HCT116 (cell line): ENCODE results near the gene NEUROD2. TPM values are rescaled to one million over a fixed set of nuclear protein-coding genes. Genes with fewer than 3 reads are reported as not detected.

Experiments
- ATAC-seq: fragments of 200-7000 bp; cut with Tn5 transposase; 2 replicates; pipeline ENCODE4 v1.9.1; 2020; ENCODE audit warnings: mild to moderate bottlenecking, moderate library complexity
- BruUV-seq: library from RNA; stranded (reverse); fragments of 400-500 nt; replicated peaks from 2 replicates; lab custom pipeline; 2021; lab: Mats Ljungman, UMichigan
- CTCF ChIA-PET: fragments of 300-600 bp; sonication (Branson Sonifier 250); formaldehyde crosslinking; loops from one replicate; lab custom pipeline; 2021; ENCODE audit warnings: antibody characterized with exemption; lab: Charles Lee
- POLR2A ChIA-PET: fragments of 300-600, 350-600 bp; sonication (Branson Sonifier 250); formaldehyde crosslinking; loops from one replicate; lab custom pipeline; 2021; ENCODE audit warnings: antibody characterized with exemption; lab: Charles Lee
- RAD21 ChIA-PET, 2 experiments: fragments of 300-600 bp; sonication (Branson Sonifier 250); formaldehyde crosslinking; loops; one replicate each; lab custom pipeline; 2023; ENCODE audit warnings: low total read pairs in 2 of 2; ENCODE audit not compliant: uncharacterized antibody in 2 of 2, unreplicated experiment in 2 of 2, low non-redundant PET in 1 of 2; lab: Charles Lee
- DNase-seq: peaks from one replicate; pipeline ENCODE4 v3.0.0-alpha.2; 2010; ENCODE audit warnings: low read depth, low spot score
- H2AFZ ChIP-seq: fragments of 200-600 bp; shearing (Covaris generic), sonication (generic); 2 replicates; pipeline ENCODE4 v1.6.1; 2017; ENCODE audit warnings: low read depth, mixed run types, mixed read lengths, antibody characterized with exemption, low read length; ENCODE audit not compliant: poor library complexity, severe bottlenecking
- H3K27ac ChIP-seq: 2 replicates; pipeline ENCODE4 v1.5.1; 2012; ENCODE audit warnings: low read depth, low read length
- H3K27me3 ChIP-seq: fragments of 200-600 bp; sonication (generic); 2 replicates; pipeline ENCODE4 v1.6.1; 2016; ENCODE audit warnings: mixed run types, low read length, mixed read lengths; ENCODE audit not compliant: insufficient read depth
- H3K36me3 ChIP-seq, 2 experiments: fragments of 200-500 bp in 1 of 2; fragments of 200-600 bp in 1 of 2; sonication (Bioruptor generic) in 1 of 2; sonication (generic) in 1 of 2; 2 replicates each; pipeline versions ENCODE4 v1.5.1 to v1.6.1; 2014 to 2016; ENCODE audit warnings: low read length in 2 of 2, inconsistent platforms in 1 of 2, mixed read lengths in 1 of 2, mixed run types in 1 of 2; ENCODE audit not compliant: insufficient read depth in 2 of 2, control insufficient read depth in 1 of 2
- H3K4me1 ChIP-seq, 2 experiments: fragments of 200-600 bp in 1 of 2; sonication (generic) in 1 of 2; 2 replicates each; pipeline versions ENCODE4 v1.5.1 to v1.6.1; 2012 to 2017; ENCODE audit warnings: low read length in 2 of 2, inconsistent platforms in 1 of 2, mild to moderate bottlenecking in 1 of 2, mixed read lengths in 1 of 2, mixed run types in 1 of 2, moderate library complexity in 1 of 2; ENCODE audit not compliant: insufficient read depth in 2 of 2, control insufficient read depth in 1 of 2
- H3K4me2 ChIP-seq: fragments of 200-600 bp; sonication (generic); 2 replicates; pipeline ENCODE4 v1.6.1; 2017; ENCODE audit warnings: mixed run types, low read length, mixed read lengths
- H3K4me3 ChIP-seq, 2 experiments: fragments of 200-600 bp in 1 of 2; sonication (generic) in 1 of 2; replicated peaks in 1 of 2; 2 replicates each; pipeline ENCODE4 v1.5.1; 2011 to 2016; ENCODE audit warnings: low read length in 2 of 2, control low read depth in 1 of 2, low read depth in 1 of 2, mild to moderate bottlenecking in 1 of 2, mixed read lengths in 1 of 2, mixed run types in 1 of 2
- H3K79me2 ChIP-seq: fragments of 200-600 bp; sonication (generic); 2 replicates; pipeline ENCODE4 v1.6.1; 2017; ENCODE audit warnings: mild to moderate bottlenecking, mixed run types, low read length, moderate library complexity, mixed read lengths; ENCODE audit not compliant: insufficient read depth
- H3K9ac ChIP-seq: fragments of 200-600 bp; sonication (generic); 2 replicates; pipeline ENCODE4 v1.6.1; 2016; ENCODE audit warnings: low read length, mixed read lengths
- H3K9me2 ChIP-seq: fragments of 200-600 bp; sonication (generic), shearing (Covaris generic); 2 replicates; pipeline ENCODE4 v1.6.1; 2017; ENCODE audit warnings: mixed run types, mild to moderate bottlenecking, moderate library complexity; ENCODE audit not compliant: insufficient read depth
- H3K9me3 ChIP-seq, 2 experiments: fragments of 200-500 bp in 1 of 2; fragments of 200-600 bp in 1 of 2; sonication (Bioruptor generic) in 1 of 2; sonication (generic) in 1 of 2; 2 replicates each; pipeline ENCODE4 v1.6.1; 2014 to 2017; ENCODE audit warnings: low read length in 2 of 2, mixed read lengths in 2 of 2, inconsistent platforms in 1 of 2, low read depth in 1 of 2, mild to moderate bottlenecking in 1 of 2, mixed run types in 1 of 2, moderate library complexity in 1 of 2; ENCODE audit not compliant: control insufficient read depth in 1 of 2, insufficient read depth in 1 of 2
- H4K20me1 ChIP-seq: fragments of 200-600 bp; sonication (generic), shearing (Covaris generic); 2 replicates; pipeline ENCODE4 v1.6.1; 2017; ENCODE audit warnings: mixed run types, mild to moderate bottlenecking, moderate library complexity; ENCODE audit not compliant: insufficient read depth
- ATF3 ChIP-seq: IDR thresholded peaks from 2 replicates; pipeline ENCODE4 v1.6.1; 2012
- CEBPB ChIP-seq: IDR thresholded peaks from 2 replicates; pipeline ENCODE4 v1.6.1; 2012; ENCODE audit warnings: low read depth
- CTCF ChIP-seq, 3 experiments: fragments of 200-600 bp in 1 of 3; sonication (generic) in 1 of 3; IDR thresholded peaks in 2 of 3; conservative IDR thresholded peaks in 1 of 3; 2 replicates each; pipeline ENCODE4 v1.5.1; 2012 to 2017; ENCODE audit warnings: low read depth in 2 of 3, low read length in 2 of 3, antibody characterized with exemption in 1 of 3, borderline replicate concordance in 1 of 3, control low read depth in 1 of 3, mild to moderate bottlenecking in 1 of 3, mixed read lengths in 1 of 3, mixed run types in 1 of 3, moderate library complexity in 1 of 3; ENCODE audit not compliant: insufficient read depth in 1 of 3
- EGR1 ChIP-seq: IDR thresholded peaks from 2 replicates; pipeline ENCODE4 v1.6.1; 2012; ENCODE audit warnings: low read depth
- ELF1 ChIP-seq: IDR thresholded peaks from 2 replicates; pipeline ENCODE4 v1.6.1; 2012; ENCODE audit warnings: low read depth, borderline replicate concordance
- EZH2 ChIP-seq: fragments of 200-600 bp; sonication (generic); IDR thresholded peaks from 2 replicates; pipeline ENCODE4 v1.6.1; 2017; ENCODE audit warnings: antibody characterized with exemption, mixed run types
- EZH2phosphoT487 ChIP-seq: fragments of 200-600 bp; IDR thresholded peaks from 2 replicates; pipeline ENCODE4 v1.6.1; 2018; ENCODE audit warnings: antibody characterized with exemption, borderline replicate concordance
- JUND ChIP-seq: IDR thresholded peaks from 2 replicates; pipeline ENCODE4 v1.6.1; 2012
- POLR2A ChIP-seq: IDR thresholded peaks from 2 replicates; pipeline ENCODE4 v1.7.0; 2011; ENCODE audit warnings: borderline replicate concordance; ENCODE audit not compliant: insufficient read depth, insufficient read length; ENCODE audit errors: extremely low read depth
- POLR2AphosphoS5 ChIP-seq: IDR thresholded peaks from 2 replicates; pipeline ENCODE4 v1.6.1; 2011; ENCODE audit warnings: mild to moderate bottlenecking, low read depth, low read length, moderate library complexity
- RAD21 ChIP-seq: IDR thresholded peaks from 2 replicates; pipeline ENCODE4 v1.6.1; 2012; ENCODE audit warnings: low read depth, mild to moderate bottlenecking
- REST ChIP-seq: IDR thresholded peaks from 2 replicates; pipeline ENCODE4 v1.6.1; 2012; ENCODE audit warnings: low read depth
- SIN3A ChIP-seq: IDR thresholded peaks from 2 replicates; pipeline ENCODE4 v1.6.1; 2012; ENCODE audit warnings: low read depth
- SRF ChIP-seq: IDR thresholded peaks from 2 replicates; pipeline ENCODE4 v1.6.1; 2012; ENCODE audit warnings: low read depth
- YY1 ChIP-seq: IDR thresholded peaks from 2 replicates; pipeline ENCODE4 v1.6.1; 2011; ENCODE audit warnings: low read length, low read depth, moderate library complexity, mild to moderate bottlenecking; ENCODE audit not compliant: insufficient replicate concordance; ENCODE audit errors: extremely low read depth
- ZBTB33 ChIP-seq: IDR thresholded peaks from 2 replicates; pipeline ENCODE4 v1.6.1; 2011; ENCODE audit warnings: mild to moderate bottlenecking, low read length, moderate library complexity; ENCODE audit not compliant: insufficient replicate concordance; ENCODE audit errors: extremely low read depth
- ZFX ChIP-seq: fragments of 450-650 bp; IDR thresholded peaks from 2 replicates; pipeline ENCODE4 v1.6.1; 2017
- ZNF274 ChIP-seq: fragments of 200-500 bp; sonication (Bioruptor generic); IDR thresholded peaks from 2 replicates; pipeline ENCODE4 v1.6.1; 2014; ENCODE audit warnings: mild to moderate bottlenecking, low read depth, low read length, inconsistent platforms
- intact Hi-C: fragments of 100-400 bp; cut with micrococcal nuclease; formaldehyde crosslinking; loops from 2 replicates; pipeline ENCODE4 v1.10.0; 2022
- total RNA-seq: library from RNA; stranded (reverse); gene quantifications from one replicate; pipeline ENCODE4 v1.2.1, GENCODE V29; 2021; ENCODE audit not compliant: unreplicated experiment

NEUROD2 gene
- total RNA-seq, 1 experiment from 2014 or later, result not detected

GRCh38 chr17:39582658-39583057 lies 25.1 kb downstream of the NEUROD2 start (continued):
- TF ChIP-seq CTCF (IDR thresholded peaks at IDR 0.05 in 2 of 3, conservative IDR thresholded peaks at IDR 0.05 in 1 of 3; ENCODE audit: borderline replicate concordance in 1 of 3, insufficient read depth in 1 of 3, low read depth in 2 of 3, low read length in 2 of 3), result no peak
- TF ChIP-seq POLR2AphosphoS5, result no peak
- TF ChIP-seq EZH2, result no peak
- no peak for TF ChIP-seq ZFX
- no peak for TF ChIP-seq EGR1

GRCh38 chr17:39581759-39582085 lies 26.0 kb downstream of the NEUROD2 start:
- intact Hi-C loops, result no loop called here
- Histone ChIP-seq H3K9me3 (no peaks in the 10 kb centered on the region), H4K20me1 (no peaks in the 10 kb centered on the region), H3K9ac (no peak overlapping the region), H3K9me2 (no peaks in the 10 kb centered on the region), H3K4me1 (no peaks in the 10 kb centered on the region), H3K36me3 (no peaks in the 10 kb centered on the region), H2AFZ (no peak overlapping the region), H3K27ac (no peak overlapping the region), H3K79me2 (no peaks in the 10 kb centered on the region), H3K27me3 (no peaks in the 10 kb centered on the region), H3K4me3 (no peak overlapping the region), H3K4me2 (no peak overlapping the region)
- DNase-seq (no peak), ATAC-seq (no peak)
- ChIA-PET RAD21 (no interaction called here), POLR2A (no interaction called here), CTCF (no interaction called here)
- no TSS peak for BruUV-seq
- TF ChIP-seq EZH2phosphoT487 (no peak), EZH2 (no peak), POLR2A (no peak), ATF3 (no peak), SIN3A (no peak), ELF1 (no peak), REST (no peak), YY1 (no peak), EGR1 (no peak), POLR2AphosphoS5 (no peak), RAD21 (no peak), SRF (no peak), JUND (no peak), ZNF274 (no peak), CEBPB (no peak), ZBTB33 (no peak)
